Bronchial epithelial cell (primary cell): Measurements from ENCODE around the gene FMN1. TPM values are rescaled to one million over a fixed set of nuclear protein-coding genes. Genes with fewer than 3 reads are reported as not detected.

Experiments used
- DNase-seq: peaks from one replicate; pipeline ENCODE4 v3.0.0-alpha.2; 2010; ENCODE audit warnings: low read depth
- FAIRE-seq: peaks from 2 replicates; lab custom pipeline; 2011; peaks lifted over from hg19 to GRCh38; lab: Jason Lieb, UNC
- H3K27me3 ChIP-seq: 2 replicates; pipeline ENCODE4 v1.5.1; 2011; ENCODE audit warnings: low read length; ENCODE audit not compliant: control insufficient read depth, insufficient read depth
- H3K36me3 ChIP-seq: 2 replicates; pipeline ENCODE4 v1.5.1; 2011; ENCODE audit warnings: low read length; ENCODE audit not compliant: control insufficient read depth, insufficient read depth
- H3K4me3 ChIP-seq: 2 replicates; pipeline ENCODE4 v1.5.1; 2011; ENCODE audit warnings: mild to moderate bottlenecking, low read depth, low read length, control low read depth
- CTCF ChIP-seq: IDR thresholded peaks from 2 replicates; pipeline ENCODE4 v1.5.1; 2011; ENCODE audit warnings: mild to moderate bottlenecking, moderate library complexity, low read length, control low read depth, inconsistent platforms; ENCODE audit not compliant: insufficient read depth, severe bottlenecking
- total RNA-seq: library from RNA; depleted of rRNA; stranded (reverse); fragments of >200 nt; gene quantifications from 2 replicates; pipeline ENCODE4 v1.2.1, GENCODE V29; 2014

The FMN1 gene
- total RNA-seq, 1 donor from 2014 or later = 1.6 TPM

- no peak for FAIRE-seq
Observed at GRCh38 chr15:32838338-32838737, 356.2 kb downstream of the FMN1 start.

GRCh38 chr15:32837935-32838334 is 356.6 kb downstream of the FMN1 start:
- FAIRE-seq (no peak), DNase-seq (no peak)
- Histone ChIP-seq H3K27me3 (no peaks in the 10 kb centered on the region), H3K4me3 (no peak overlapping the region), H3K36me3 (no peaks in the 10 kb centered on the region)
- no peak for TF ChIP-seq CTCF

More at GRCh38 chr15:32838338-32838737, 356.2 kb downstream of the FMN1 start:
- H3K4me3 ChIP-seq = no peak overlapping the region
- H3K27me3 ChIP-seq = no peaks in the 10 kb centered on the region
- no peak for TF ChIP-seq CTCF
- H3K36me3 ChIP-seq = no peaks in the 10 kb centered on the region
- DNase-seq = no peak

- H3K27me3 ChIP-seq = no peaks in the 10 kb centered on the region
- no peak for DNase-seq
- FAIRE-seq = no peak
- no peak overlapping the region for H3K4me3 ChIP-seq
- no peak for TF ChIP-seq CTCF
- H3K36me3 ChIP-seq = no peaks in the 10 kb centered on the region
Observed at GRCh38 chr15:32834156-32834555, 360.4 kb downstream of the FMN1 start.

- no peak overlapping the region for H3K4me3 ChIP-seq
- FAIRE-seq = no peak
- DNase-seq = peak; percentile 73
- no peak for TF ChIP-seq CTCF
- no peaks in the 10 kb centered on the region for H3K36me3 ChIP-seq
- H3K27me3 ChIP-seq = no peaks in the 10 kb centered on the region
Observed at GRCh38 chr15:32833379-32833821, 361.1 kb downstream of the FMN1 start.

- Histone ChIP-seq H3K36me3 (no peaks in the 10 kb centered on the region), H3K27me3 (no peaks in the 10 kb centered on the region), H3K4me3 (no peak overlapping the region)
- TF ChIP-seq CTCF = no peak
- FAIRE-seq (no peak), DNase-seq (no peak)
Observed at GRCh38 chr15:32831485-32831884, 363.0 kb downstream of the FMN1 start.

- H3K27me3 ChIP-seq = no peaks in the 10 kb centered on the region
- H3K36me3 ChIP-seq = no peaks in the 10 kb centered on the region
- H3K4me3 ChIP-seq = no peak overlapping the region
- DNase-seq (no peak), FAIRE-seq (no peak)
- no peak for TF ChIP-seq CTCF
Observed at GRCh38 chr15:32830241-32830640, 364.3 kb downstream of the FMN1 start.
